HG03175 (cell line): ENCODE data around the gene LZIC.

ENCODE experiments used
- ATAC-seq: cut with Tn5 transposase; IDR thresholded peaks from one replicate; pipeline ENCODE4 v1.9.1; 2021; ENCODE audit warnings: mild to moderate bottlenecking, moderate library complexity; ENCODE audit not compliant: unreplicated experiment

The LZIC gene

GRCh38 chr1:9910423-9911178 lies 32.6 kb downstream of the LZIC start:
- peak; percentile 96 for ATAC-seq

- peak; percentile 75 for ATAC-seq
These were observed 33.1 kb downstream of the LZIC start, which contains the start of gene CTNNBIP1 for GRCh38 chr1:9910076-9910422. TSS of gene CTNNBIP1 (minus strand) at chr1:9910269. CDS start at chr1:9872064, 38,205 bp downstream.

GRCh38 chr1:9909234-9910046 lies 33.8 kb downstream of the LZIC start:
- ATAC-seq, result no peak

- no peak for ATAC-seq
These were observed 34.3 kb downstream of the LZIC start for GRCh38 chr1:9908871-9909233.

GRCh38 chr1:9907441-9907840 lies 35.8 kb downstream of the LZIC start:
- no peak for ATAC-seq

GRCh38 chr1:9906466-9906865 lies 36.7 kb downstream of the LZIC start:
- no peak for ATAC-seq

GRCh38 chr1:9905010-9905409 lies 38.2 kb downstream of the LZIC start:
- no peak for ATAC-seq

GRCh38 chr1:9904596-9904995 lies 38.6 kb downstream of the LZIC start:
- no peak for ATAC-seq

- no peak for ATAC-seq
These were observed 39.2 kb downstream of the LZIC start for GRCh38 chr1:9903801-9904527.

GRCh38 chr1:9902060-9902452 lies 41.1 kb downstream of the LZIC start:
- ATAC-seq, result no peak

GRCh38 chr1:9901148-9902059 lies 41.8 kb downstream of the LZIC start:
- no peak for ATAC-seq

- no peak for ATAC-seq
These were observed 42.8 kb downstream of the LZIC start for GRCh38 chr1:9900142-9901043.

- no peak for ATAC-seq
These were observed 49.1 kb downstream of the LZIC start for GRCh38 chr1:9894115-9894514.

- ATAC-seq, result no peak
These were observed 50.3 kb downstream of the LZIC start for GRCh38 chr1:9892563-9893528.

GRCh38 chr1:9891207-9891606 lies 52.0 kb downstream of the LZIC start:
- no peak for ATAC-seq

GRCh38 chr1:9890224-9890731 lies 52.9 kb downstream of the LZIC start:
- ATAC-seq, result no peak

- no peak for ATAC-seq
These were observed 53.8 kb downstream of the LZIC start for GRCh38 chr1:9889411-9889810.

GRCh38 chr1:9888886-9889285 lies 54.3 kb downstream of the LZIC start:
- ATAC-seq, result no peak
